Adrenal gland (tissue), 5 donors: ENCODE data around the gene SIDT1.

Source experiments
- POLR2A ChIP-seq, 2 donors: fragments of 450-650 bp; IDR thresholded peaks; one replicate each; pipeline ENCODE4 v1.6.1; 2017; ENCODE audit warnings: antibody characterized with exemption in 2 of 2, mild to moderate bottlenecking in 2 of 2, moderate library complexity in 1 of 2
- TF ChIP-seq, protein P1 (sequence below), 6 experiments: fragments of 450-650 bp in 4 of 6; fragments of 200-600 bp in 2 of 6; sonication (generic) in 1 of 6; IDR thresholded peaks; 1 replicate in 5 of 6; 2 replicates in 1 of 6; pipeline versions ENCODE4 v1.5.1 to v1.8.0; 2016 to 2021; ENCODE audit warnings: antibody characterized with exemption in 6 of 6, mild to moderate bottlenecking in 2 of 6, moderate library complexity in 1 of 6
- donor health status: DM: no; HTN: no; CAD: no.

DNA sequence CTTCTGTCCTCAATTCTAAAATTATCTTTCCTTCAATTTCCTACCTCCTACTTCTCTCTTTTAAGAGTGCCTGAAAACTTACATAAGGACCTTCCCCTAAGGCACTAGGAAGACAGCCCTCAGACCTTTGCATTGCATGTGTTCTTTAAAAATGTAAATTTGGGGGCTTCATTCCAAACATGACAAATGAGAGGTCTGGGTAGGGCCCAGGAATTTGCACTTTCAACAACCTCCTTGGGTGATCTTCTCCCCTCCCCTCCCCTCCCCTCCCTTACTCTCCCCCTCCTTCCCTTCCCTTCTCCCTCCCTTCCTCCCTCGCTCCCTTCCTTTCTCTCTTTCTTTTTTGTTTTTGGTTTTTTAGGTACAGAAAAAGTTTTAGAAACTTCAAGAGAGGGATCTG lies 145.4 kb downstream of the SIDT1 start:
- no peak for TF ChIP-seq POLR2A (IDR thresholded peaks at IDR 0.05)
- TF ChIP-seq, protein P1, sequence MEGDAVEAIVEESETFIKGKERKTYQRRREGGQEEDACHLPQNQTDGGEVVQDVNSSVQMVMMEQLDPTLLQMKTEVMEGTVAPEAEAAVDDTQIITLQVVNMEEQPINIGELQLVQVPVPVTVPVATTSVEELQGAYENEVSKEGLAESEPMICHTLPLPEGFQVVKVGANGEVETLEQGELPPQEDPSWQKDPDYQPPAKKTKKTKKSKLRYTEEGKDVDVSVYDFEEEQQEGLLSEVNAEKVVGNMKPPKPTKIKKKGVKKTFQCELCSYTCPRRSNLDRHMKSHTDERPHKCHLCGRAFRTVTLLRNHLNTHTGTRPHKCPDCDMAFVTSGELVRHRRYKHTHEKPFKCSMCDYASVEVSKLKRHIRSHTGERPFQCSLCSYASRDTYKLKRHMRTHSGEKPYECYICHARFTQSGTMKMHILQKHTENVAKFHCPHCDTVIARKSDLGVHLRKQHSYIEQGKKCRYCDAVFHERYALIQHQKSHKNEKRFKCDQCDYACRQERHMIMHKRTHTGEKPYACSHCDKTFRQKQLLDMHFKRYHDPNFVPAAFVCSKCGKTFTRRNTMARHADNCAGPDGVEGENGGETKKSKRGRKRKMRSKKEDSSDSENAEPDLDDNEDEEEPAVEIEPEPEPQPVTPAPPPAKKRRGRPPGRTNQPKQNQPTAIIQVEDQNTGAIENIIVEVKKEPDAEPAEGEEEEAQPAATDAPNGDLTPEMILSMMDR (IDR thresholded peaks at IDR 0.05): no peak
